ENCODE measurements around the gene REV1.
"Not testable (repeated sequence)": the region's sequence is repeated elsewhere in the genome, so short reads cannot be mapped to it uniquely, and the experiment has no call there.

The REV1 gene

GRCh38 chr2:99365661-99366060 lies 124.2 kb downstream of the REV1 start:
- no peak for DNase-seq (ENCODE audit: extremely low read depth, insufficient read length)
- H3K36me3 ChIP-seq (ENCODE audit: control insufficient read depth, insufficient read depth, low read length): peaks cover 7% of the 10 kb centered on the region
- no peak overlapping the region for H3K4me3 ChIP-seq (replicated peaks; ENCODE audit: low read depth, low read length)
- TF ChIP-seq, protein P1, sequence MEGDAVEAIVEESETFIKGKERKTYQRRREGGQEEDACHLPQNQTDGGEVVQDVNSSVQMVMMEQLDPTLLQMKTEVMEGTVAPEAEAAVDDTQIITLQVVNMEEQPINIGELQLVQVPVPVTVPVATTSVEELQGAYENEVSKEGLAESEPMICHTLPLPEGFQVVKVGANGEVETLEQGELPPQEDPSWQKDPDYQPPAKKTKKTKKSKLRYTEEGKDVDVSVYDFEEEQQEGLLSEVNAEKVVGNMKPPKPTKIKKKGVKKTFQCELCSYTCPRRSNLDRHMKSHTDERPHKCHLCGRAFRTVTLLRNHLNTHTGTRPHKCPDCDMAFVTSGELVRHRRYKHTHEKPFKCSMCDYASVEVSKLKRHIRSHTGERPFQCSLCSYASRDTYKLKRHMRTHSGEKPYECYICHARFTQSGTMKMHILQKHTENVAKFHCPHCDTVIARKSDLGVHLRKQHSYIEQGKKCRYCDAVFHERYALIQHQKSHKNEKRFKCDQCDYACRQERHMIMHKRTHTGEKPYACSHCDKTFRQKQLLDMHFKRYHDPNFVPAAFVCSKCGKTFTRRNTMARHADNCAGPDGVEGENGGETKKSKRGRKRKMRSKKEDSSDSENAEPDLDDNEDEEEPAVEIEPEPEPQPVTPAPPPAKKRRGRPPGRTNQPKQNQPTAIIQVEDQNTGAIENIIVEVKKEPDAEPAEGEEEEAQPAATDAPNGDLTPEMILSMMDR (IDR thresholded peaks at IDR 0.05; ENCODE audit: insufficient read depth, low read length, poor library complexity, severe bottlenecking): no peak
- no peaks in the 10 kb centered on the region for H3K27me3 ChIP-seq (replicated peaks; ENCODE audit: control insufficient read depth, insufficient read depth, low read length)

DNA sequence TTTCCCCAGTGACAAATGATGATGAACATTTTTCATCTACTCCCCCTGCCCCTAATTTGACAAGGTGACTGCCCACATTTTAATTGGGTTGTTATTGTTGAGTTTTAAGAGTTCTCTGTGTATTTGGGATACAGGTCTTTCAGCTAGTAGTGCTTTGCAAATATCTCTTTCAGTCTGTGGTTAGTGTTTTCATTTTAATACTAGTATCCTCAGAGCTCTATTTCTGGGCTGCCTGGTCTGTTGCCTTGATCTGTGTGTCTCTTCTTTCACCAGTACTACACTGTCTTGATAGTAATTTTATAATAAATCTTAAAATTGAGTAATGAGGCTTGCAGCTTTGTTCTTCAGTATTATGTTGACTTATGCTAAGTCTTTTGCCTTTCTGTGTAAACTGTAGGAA lies 133.0 kb downstream of the REV1 start:
- Histone ChIP-seq H3K27me3 (replicated peaks; ENCODE audit: control insufficient read depth, insufficient read depth, low read length) (no peaks in the 10 kb centered on the region), H3K4me3 (replicated peaks; ENCODE audit: low read depth, low read length) (no peak overlapping the region), H3K36me3 (ENCODE audit: control insufficient read depth, insufficient read depth, low read length) (no peaks in the 10 kb centered on the region; the same call in 1 of the 2 replicates)
- no peak for DNase-seq (ENCODE audit: extremely low read depth, insufficient read length)
- TF ChIP-seq, protein P1 (IDR thresholded peaks at IDR 0.05; ENCODE audit: insufficient read depth, low read length, poor library complexity, severe bottlenecking): no peak

DNA sequence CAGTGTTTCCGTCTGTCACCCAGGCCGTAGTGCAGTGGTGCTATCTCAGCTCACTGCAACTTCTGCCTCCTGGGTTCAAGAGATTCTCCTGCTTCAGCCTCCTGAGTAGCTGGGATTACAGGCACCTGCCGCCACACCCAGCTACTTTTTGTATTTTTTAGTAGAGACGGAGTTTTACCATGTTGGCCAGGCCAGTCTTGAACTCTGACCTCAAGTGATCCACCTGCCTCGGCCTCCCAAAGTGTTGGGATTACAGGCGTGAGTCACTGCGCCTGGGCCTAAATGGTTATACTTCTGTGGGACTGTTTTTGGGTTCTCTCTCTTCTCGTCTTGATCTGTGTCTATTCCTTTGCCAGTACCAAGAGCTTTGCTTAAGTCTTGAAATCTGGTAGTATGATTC lies 135.0 kb downstream of the REV1 start:
- not testable (repeated sequence) for H3K27me3 ChIP-seq (replicated peaks; ENCODE audit: control insufficient read depth, insufficient read depth, low read length); DNase-seq (ENCODE audit: extremely low read depth, insufficient read length); H3K36me3 ChIP-seq (ENCODE audit: control insufficient read depth, insufficient read depth, low read length); H3K4me3 ChIP-seq (replicated peaks; ENCODE audit: low read depth, low read length)

- H3K27me3 ChIP-seq (replicated peaks; ENCODE audit: control insufficient read depth, insufficient read depth, low read length): no peaks in the 10 kb centered on the region
- TF ChIP-seq, protein P1 (IDR thresholded peaks at IDR 0.05; ENCODE audit: insufficient read depth, low read length, poor library complexity, severe bottlenecking): no peak
- H3K36me3 ChIP-seq (ENCODE audit: control insufficient read depth, insufficient read depth, low read length): no peaks in the 10 kb centered on the region
- H3K4me3 ChIP-seq (replicated peaks; ENCODE audit: low read depth, low read length): no peak overlapping the region
- DNase-seq (ENCODE audit: extremely low read depth, insufficient read length): no peak
Measured at GRCh38 chr2:99354070-99354469, 135.7 kb downstream of the REV1 start.

Measured in GM06990 (cell line).